WTC11 (cell line): ENCODE results near the gene IL1RAPL1. TPM values are rescaled to one million over a fixed set of nuclear protein-coding genes. Genes with fewer than 3 reads are reported as not detected.

Experiments
- ATAC-seq: fragments of 200-7000 bp; cut with Tn5 transposase; 2 replicates; pipeline ENCODE4 v1.10.0; 2021; ENCODE audit warnings: mild to moderate bottlenecking, moderate library complexity
- CTCF ChIA-PET: fragments of 300-600 bp; sonication (Branson Sonifier 250); formaldehyde crosslinking; loops from one replicate; lab custom pipeline; 2021; ENCODE audit warnings: antibody characterized with exemption; lab: Charles Lee
- POLR2A ChIA-PET: fragments of 350-600 bp; sonication (Branson Sonifier 250); formaldehyde crosslinking; loops from one replicate; lab custom pipeline; 2021; ENCODE audit warnings: antibody characterized with exemption; lab: Charles Lee
- DNase-seq: peaks from one replicate; pipeline ENCODE4 v3.0.0; 2021; ENCODE audit warnings: low spot score
- H3K27ac Mint-ChIP-seq: 2 replicates; pipeline ENCODE4 v1.8.0; 2021; ENCODE audit warnings: mixed read lengths
- H3K27me3 Mint-ChIP-seq: 2 replicates; pipeline ENCODE4 v1.8.0; 2021; ENCODE audit warnings: low read depth, mild to moderate bottlenecking, moderate library complexity, mixed read lengths
- H3K36me3 Mint-ChIP-seq: 2 replicates; pipeline ENCODE4 v1.8.0; 2021; ENCODE audit warnings: mixed read lengths
- H3K4me1 Mint-ChIP-seq: 2 replicates; pipeline ENCODE4 v1.8.0; 2022; ENCODE audit warnings: mixed read lengths
- H3K4me3 Mint-ChIP-seq: 2 replicates; pipeline ENCODE4 v1.8.0; 2021; ENCODE audit warnings: mild to moderate bottlenecking, moderate library complexity, mixed read lengths
- H3K9me3 Mint-ChIP-seq: 2 replicates; pipeline ENCODE4 v1.8.0; 2021; ENCODE audit warnings: mixed read lengths
- AR ChIP-seq: fragments of 250-450 bp; sonication (Bioruptor Pico); IDR thresholded peaks from 2 replicates; pipeline ENCODE4 v1.9.0; 2021; ENCODE audit warnings: mild to moderate bottlenecking
- E2F1 ChIP-seq: sonication (generic); formaldehyde crosslinking; IDR thresholded peaks from 2 replicates; pipeline ENCODE4 v1.8.0; 2022; ENCODE audit warnings: mild to moderate bottlenecking, missing genetic modification reagents
- ERG ChIP-seq: fragments of 250-450 bp; sonication (Bioruptor Pico); IDR thresholded peaks from 2 replicates; pipeline ENCODE4 v1.8.0; 2021; ENCODE audit warnings: mild to moderate bottlenecking
- FOXP1 ChIP-seq: sonication (generic); formaldehyde crosslinking; IDR thresholded peaks from 2 replicates; pipeline ENCODE4 v1.8.0; 2022; ENCODE audit warnings: missing genetic modification reagents, mild to moderate bottlenecking, moderate library complexity, borderline replicate concordance
- FOXP4 ChIP-seq: sonication (generic); formaldehyde crosslinking; IDR thresholded peaks from 2 replicates; pipeline ENCODE4 v1.8.0; 2022; ENCODE audit warnings: mild to moderate bottlenecking, missing genetic modification reagents
- JAZF1 ChIP-seq: fragments of 250-450 bp; sonication (Bioruptor Pico); IDR thresholded peaks from 2 replicates; pipeline ENCODE4 v1.9.0; 2021; ENCODE audit warnings: moderate library complexity, mild to moderate bottlenecking, inconsistent platforms
- MLX ChIP-seq: sonication (generic); formaldehyde crosslinking; IDR thresholded peaks from 2 replicates; pipeline ENCODE4 v1.8.1; 2023; ENCODE audit warnings: mild to moderate bottlenecking, missing genetic modification reagents, moderate library complexity
- NFYB ChIP-seq: sonication (generic); formaldehyde crosslinking; conservative IDR thresholded peaks from 2 replicates; pipeline ENCODE4 v1.8.0; 2022; ENCODE audit warnings: low read depth, missing genetic modification reagents
- NR1H2 ChIP-seq: sonication (generic); formaldehyde crosslinking; IDR thresholded peaks from 2 replicates; pipeline ENCODE4 v1.9.0; 2021; ENCODE audit warnings: mild to moderate bottlenecking, moderate library complexity, missing genetic modification reagents
- NR3C1 ChIP-seq: sonication (generic); formaldehyde crosslinking; conservative IDR thresholded peaks from 2 replicates; pipeline ENCODE4 v1.8.1; 2023; ENCODE audit warnings: low read depth, mild to moderate bottlenecking, missing genetic modification reagents
- SP1 ChIP-seq: sonication (generic); formaldehyde crosslinking; conservative IDR thresholded peaks from 2 replicates; pipeline ENCODE4 v1.8.1; 2022; ENCODE audit warnings: missing genetic modification reagents
- STAT6 ChIP-seq: sonication (generic); formaldehyde crosslinking; conservative IDR thresholded peaks from 2 replicates; pipeline ENCODE4 v1.8.1; 2023; ENCODE audit warnings: mild to moderate bottlenecking, low read depth, missing genetic modification reagents, moderate library complexity
- USF1 ChIP-seq: sonication (generic); formaldehyde crosslinking; IDR thresholded peaks from 2 replicates; pipeline ENCODE4 v1.8.0; 2022; ENCODE audit warnings: mild to moderate bottlenecking, missing genetic modification reagents
- ZNF532 ChIP-seq: fragments of 250-450 bp; sonication (Bioruptor Pico); IDR thresholded peaks from 2 replicates; pipeline ENCODE4 v1.9.0; 2021; ENCODE audit warnings: mild to moderate bottlenecking, borderline replicate concordance
- total RNA-seq: library from RNA; stranded (reverse); gene quantifications from 3 replicates; pipeline ENCODE4 v1.2.3, GENCODE V29; 2021

Gene IL1RAPL1
- total RNA-seq, 1 experiment from 2014 or later: 0.13 TPM

- no peak for TF ChIP-seq FOXP4
- no peak for TF ChIP-seq NR1H2 (CRISPR knock-in tag)
- TF ChIP-seq USF1 (CRISPR knock-in tag): no peak
- no peak for TF ChIP-seq NFYB (CRISPR knock-in tag)
- no peak for TF ChIP-seq AR (CRISPR knock-in tag)
- no peak for TF ChIP-seq JAZF1
Observed at GRCh38 chrX:29947225-29947624, 1360.0 kb downstream of the IL1RAPL1 start (continued).

GRCh38 chrX:29948653-29949052 is 1361.4 kb downstream of the IL1RAPL1 start:
- ChIA-PET POLR2A (no interaction called here), CTCF (no interaction called here)
- no peak for TF ChIP-seq FOXP1 (CRISPR knock-in tag)
- Mint-ChIP-seq H3K36me3 (no peaks in the 10 kb centered on the region), H3K27ac (no peak overlapping the region), H3K9me3 (no peaks in the 10 kb centered on the region; the same call in 1 of the 2 replicates), H3K27me3 (no peaks in the 10 kb centered on the region), H3K4me1 (no peaks in the 10 kb centered on the region), H3K4me3 (no peak overlapping the region)
- ATAC-seq (no peak), DNase-seq (no peak)

GRCh38 chrX:29952016-29952415 is 1364.8 kb downstream of the IL1RAPL1 start:
- no peaks in the 10 kb centered on the region for H3K36me3 Mint-ChIP-seq
- ChIA-PET POLR2A (no interaction called here), CTCF (no interaction called here)
- H3K9me3 Mint-ChIP-seq: no peaks in the 10 kb centered on the region; the same call in 1 of the 2 replicates
- DNase-seq (no peak), ATAC-seq (no peak)
- H3K4me3 Mint-ChIP-seq: no peak overlapping the region
- H3K27me3 Mint-ChIP-seq: no peaks in the 10 kb centered on the region
- H3K27ac Mint-ChIP-seq: no peak overlapping the region
- peaks cover 4% of the 10 kb centered on the region for H3K4me1 Mint-ChIP-seq
- no peak for TF ChIP-seq SP1 (CRISPR knock-in tag)
- no peak for TF ChIP-seq MLX (CRISPR knock-in tag)
- no peak for TF ChIP-seq ERG (CRISPR knock-in tag)
- TF ChIP-seq FOXP4: no peak
- no peak for TF ChIP-seq JAZF1
- TF ChIP-seq STAT6 (CRISPR knock-in tag): no peak
- no peak for TF ChIP-seq ZNF532 (CRISPR knock-in tag)
- no peak for TF ChIP-seq E2F1 (CRISPR knock-in tag)
- no peak for TF ChIP-seq NR3C1 (CRISPR knock-in tag)
